B cell (primary cell): Measurements from ENCODE around the gene KCNC2. TPM values are rescaled to one million over a fixed set of nuclear protein-coding genes. Genes with fewer than 3 reads are reported as not detected.

Experiments used
- ATAC-seq: fragments of 200-7000 bp; cut with Tn5 transposase; one replicate; pipeline ENCODE4 v1.10.0; 2021; ENCODE audit warnings: low read depth, mild to moderate bottlenecking, moderate number of reproducible peaks, moderate library complexity
- CTCF ChIA-PET: fragments of 350-600 bp; sonication (Branson Sonifier 250); formaldehyde crosslinking; loops from one replicate; lab custom pipeline; 2021; ENCODE audit warnings: antibody characterized with exemption, inconsistent platforms; lab: Charles Lee
- POLR2A ChIA-PET: fragments of 350-600 bp; sonication (Branson Sonifier 250); formaldehyde crosslinking; loops from one replicate; lab custom pipeline; 2021; ENCODE audit warnings: antibody characterized with exemption; lab: Charles Lee
- DNase-seq: peaks from one replicate; pipeline ENCODE4 v3.0.0; 2013
- H2AFZ ChIP-seq: 2 replicates; pipeline ENCODE4 v1.6.1; 2012; ENCODE audit warnings: mild to moderate bottlenecking, low read depth, low read length; ENCODE audit not compliant: insufficient read depth, poor library complexity, severe bottlenecking
- H3K27ac ChIP-seq, 2 donors: 1 replicate in 1 of 2; 2 replicates in 1 of 2; pipeline ENCODE4 v1.5.1; 2012 to 2013; ENCODE audit warnings: low read length in 2 of 2, mild to moderate bottlenecking in 2 of 2, moderate library complexity in 1 of 2
- H3K27me3 ChIP-seq, 4 experiments: fragments of 200-600 bp in 1 of 4; sonication (generic) in 1 of 4; replicated peaks in 1 of 4; 1 replicate in 2 of 4; 2 replicates in 2 of 4; pipeline versions ENCODE4 v1.6.1 to v1.7.0; 2013 to 2016; ENCODE audit warnings: low read length in 3 of 4, mild to moderate bottlenecking in 2 of 4, mixed read lengths in 1 of 4, moderate library complexity in 1 of 4; ENCODE audit not compliant: insufficient read depth in 4 of 4, control insufficient read depth in 3 of 4; ENCODE audit errors: control extremely low read depth in 1 of 4
- H3K36me3 ChIP-seq, 2 experiments: replicated peaks in 1 of 2; 1 replicate in 1 of 2; 2 replicates in 1 of 2; pipeline versions ENCODE4 v1.6.1 to v1.7.1; 2013; ENCODE audit warnings: low read length in 1 of 2; ENCODE audit not compliant: insufficient read depth in 2 of 2, control insufficient read depth in 1 of 2; ENCODE audit errors: control extremely low read depth in 1 of 2, extremely low read depth in 1 of 2
- H3K4me1 ChIP-seq, 2 donors: fragments of 200-600 bp in 1 of 2; sonication (generic) in 1 of 2; 1 replicate in 1 of 2; 2 replicates in 1 of 2; pipeline versions ENCODE4 v1.5.1 to v1.6.1; 2013 to 2017; ENCODE audit warnings: low read length in 2 of 2; ENCODE audit not compliant: control insufficient read depth in 2 of 2, insufficient read depth in 2 of 2
- H3K4me2 ChIP-seq: replicated peaks from 2 replicates; pipeline ENCODE3; 2012; ENCODE audit warnings: mild to moderate bottlenecking, low read depth, low read length; ENCODE audit not compliant: poor library complexity, severe bottlenecking
- H3K4me3 ChIP-seq, 5 experiments: fragments of 200-600 bp in 1 of 5; sonication (generic) in 1 of 5; 1 replicate in 3 of 5; 2 replicates in 2 of 5; pipeline versions ENCODE4 v1.5.1 to v1.7.0; 2011 to 2016; ENCODE audit warnings: low read length in 4 of 5, mild to moderate bottlenecking in 4 of 5, low read depth in 2 of 5, control low read depth in 1 of 5, moderate library complexity in 1 of 5; ENCODE audit not compliant: insufficient read depth in 1 of 5; ENCODE audit errors: control extremely low read depth in 1 of 5, extremely low read depth in 1 of 5
- H3K79me2 ChIP-seq: fragments of 200-600 bp; sonication (generic); one replicate; pipeline ENCODE4 v1.6.0; 2016; ENCODE audit warnings: low read length; ENCODE audit not compliant: control insufficient read depth, insufficient read depth
- H3K9ac ChIP-seq: fragments of 200-600 bp; sonication (generic); 2 replicates; pipeline ENCODE4 v1.6.1; 2017; ENCODE audit warnings: mild to moderate bottlenecking, low read length, moderate library complexity
- H3K9me3 ChIP-seq, 3 donors: one replicate each; pipeline versions ENCODE4 v1.6.1 to v1.7.1; 2013; ENCODE audit warnings: low read length in 2 of 3; ENCODE audit not compliant: control insufficient read depth in 2 of 3, insufficient read depth in 1 of 3; ENCODE audit errors: control extremely low read depth in 1 of 3
- H4K20me1 ChIP-seq: 2 replicates; pipeline ENCODE4 v1.6.0; 2012; ENCODE audit warnings: mild to moderate bottlenecking, low read length; ENCODE audit not compliant: insufficient read depth, control insufficient read depth, poor library complexity, severe bottlenecking
- H3K27ac Mint-ChIP-seq: one replicate; pipeline ENCODE4 v1.8.0; 2021; ENCODE audit warnings: mixed read lengths
- H3K27me3 Mint-ChIP-seq: one replicate; pipeline ENCODE4 v1.8.0; 2021; ENCODE audit warnings: mixed read lengths
- H3K4me1 Mint-ChIP-seq: one replicate; pipeline ENCODE4 v1.8.0; 2021; ENCODE audit warnings: mixed read lengths
- H3K4me3 Mint-ChIP-seq: one replicate; pipeline ENCODE4 v1.8.0; 2021; ENCODE audit warnings: mixed read lengths
- H3K9me3 Mint-ChIP-seq: one replicate; pipeline ENCODE4 v1.8.0; 2022; ENCODE audit warnings: mixed read lengths; ENCODE audit not compliant: insufficient read depth
- EZH2 ChIP-seq: IDR thresholded peaks from 2 replicates; pipeline ENCODE4 v1.6.1; 2012; ENCODE audit warnings: borderline replicate concordance, low read depth, mild to moderate bottlenecking, moderate library complexity, low read length; ENCODE audit not compliant: insufficient read depth, poor library complexity, severe bottlenecking
- WGBS: methylation state at CpG from one replicate; pipeline ENCODE4 v1.1.5; 2013; ENCODE audit warnings: missing lambda C conversion rate; ENCODE audit not compliant: insufficient coverage; 5-methylcytosine and 5-hydroxymethylcytosine counted together
- intact Hi-C: fragments of 100-400 bp; cut with micrococcal nuclease; formaldehyde crosslinking; loops from one replicate; pipeline ENCODE4 v1.10.0; 2022
- polyA plus RNA-seq: library from polyadenylated mRNA; depleted of rRNA; stranded (reverse); fragments of >200 nt; gene quantifications from 2 replicates; pipeline ENCODE4 v1.2.3, GENCODE V29; 2012
- total RNA-seq, 2 donors: library from RNA; stranded (reverse); fragments of 120-200 nt in 1 of 2; gene quantifications; 1 replicate in 1 of 2; 2 replicates in 1 of 2; pipeline versions ENCODE4 v1.2.3 to v1.2.4, GENCODE V29; 2013 to 2022
- TF ChIP-seq, protein P1 (sequence below): fragments of 200-600 bp; IDR thresholded peaks from one replicate; pipeline ENCODE4 v1.8.0; 2022; ENCODE audit warnings: antibody characterized with exemption, mild to moderate bottlenecking

KCNC2 gene
- total and polyA plus RNA-seq, 2 donors (not counting 1 experiment from before 2014, with no cell fraction given), result not detected

DNA sequence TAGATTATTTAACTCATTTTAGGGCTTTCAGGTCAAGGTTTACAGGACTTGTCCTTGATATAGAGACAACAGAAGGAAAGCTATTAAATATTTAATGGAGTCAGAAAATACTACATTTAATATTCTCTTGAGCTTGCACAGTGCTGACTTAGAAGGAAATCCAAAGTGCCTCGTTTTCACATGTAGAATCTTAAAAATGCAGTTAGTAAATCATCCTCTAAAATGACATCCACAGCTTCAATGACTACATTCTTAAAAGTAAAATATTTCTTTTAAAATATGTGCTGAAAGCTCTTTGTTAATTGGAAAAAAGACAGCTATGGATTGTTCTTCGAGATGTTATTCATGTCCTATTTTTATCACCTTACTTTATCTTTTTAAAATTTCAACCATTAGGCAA lies 146.9 kb downstream of the KCNC2 start:
- H3K79me2 ChIP-seq, result no peaks in the 10 kb centered on the region
- H3K4me1 ChIP-seq, result no peaks in the 10 kb centered on the region
- no peak overlapping the region for H3K4me3 Mint-ChIP-seq
- H2AFZ ChIP-seq, result no peak overlapping the region
- H3K27ac ChIP-seq, result no peak overlapping the region
- no peak overlapping the region for H3K9ac ChIP-seq
- intact Hi-C loops, result no loop called here
- H3K36me3 ChIP-seq, result no peaks in the 10 kb centered on the region
- no CpG with 5 or more reads among the region's 2 CpGs for WGBS
- H4K20me1 ChIP-seq, result no peaks in the 10 kb centered on the region
- no peak for ATAC-seq
- H3K27me3 ChIP-seq, result no peaks in the 10 kb centered on the region
- H3K4me1 Mint-ChIP-seq, result no peaks in the 10 kb centered on the region
- H3K9me3 Mint-ChIP-seq, result no peaks in the 10 kb centered on the region
- H3K27ac Mint-ChIP-seq, result no peak overlapping the region
- TF ChIP-seq, protein P1, sequence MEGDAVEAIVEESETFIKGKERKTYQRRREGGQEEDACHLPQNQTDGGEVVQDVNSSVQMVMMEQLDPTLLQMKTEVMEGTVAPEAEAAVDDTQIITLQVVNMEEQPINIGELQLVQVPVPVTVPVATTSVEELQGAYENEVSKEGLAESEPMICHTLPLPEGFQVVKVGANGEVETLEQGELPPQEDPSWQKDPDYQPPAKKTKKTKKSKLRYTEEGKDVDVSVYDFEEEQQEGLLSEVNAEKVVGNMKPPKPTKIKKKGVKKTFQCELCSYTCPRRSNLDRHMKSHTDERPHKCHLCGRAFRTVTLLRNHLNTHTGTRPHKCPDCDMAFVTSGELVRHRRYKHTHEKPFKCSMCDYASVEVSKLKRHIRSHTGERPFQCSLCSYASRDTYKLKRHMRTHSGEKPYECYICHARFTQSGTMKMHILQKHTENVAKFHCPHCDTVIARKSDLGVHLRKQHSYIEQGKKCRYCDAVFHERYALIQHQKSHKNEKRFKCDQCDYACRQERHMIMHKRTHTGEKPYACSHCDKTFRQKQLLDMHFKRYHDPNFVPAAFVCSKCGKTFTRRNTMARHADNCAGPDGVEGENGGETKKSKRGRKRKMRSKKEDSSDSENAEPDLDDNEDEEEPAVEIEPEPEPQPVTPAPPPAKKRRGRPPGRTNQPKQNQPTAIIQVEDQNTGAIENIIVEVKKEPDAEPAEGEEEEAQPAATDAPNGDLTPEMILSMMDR, result no peak
- TF ChIP-seq EZH2, result no peak
- no peak overlapping the region for H3K4me2 ChIP-seq
- CTCF ChIA-PET, result no interaction called here
- H3K27me3 Mint-ChIP-seq, result no peaks in the 10 kb centered on the region
- POLR2A ChIA-PET, result no interaction called here
- H3K9me3 ChIP-seq, result no peaks in the 10 kb centered on the region
- DNase-seq, result no peak
- H3K4me3 ChIP-seq, result no peak overlapping the region

DNA sequence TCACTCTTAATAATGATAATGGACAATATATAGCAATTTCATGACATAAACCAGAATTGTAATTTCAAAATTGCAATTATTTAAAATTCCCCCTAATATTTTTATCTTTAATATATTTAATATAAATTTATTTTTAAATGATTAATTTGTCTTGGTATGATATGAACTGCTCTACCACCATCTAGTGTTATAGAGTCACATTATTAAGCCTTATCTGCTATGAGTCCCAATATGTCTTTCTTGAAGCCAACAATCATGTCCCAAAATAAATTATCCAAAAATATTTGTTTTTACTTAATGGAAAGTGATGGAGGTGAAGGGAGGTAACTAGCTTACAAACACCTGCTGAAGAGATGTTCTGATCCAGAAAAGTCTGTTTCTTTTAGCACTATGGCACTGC lies 151.4 kb downstream of the KCNC2 start:
- Histone ChIP-seq H3K79me2 (no peaks in the 10 kb centered on the region), H2AFZ (no peak overlapping the region), H3K27ac (no peak overlapping the region), H3K4me2 (no peak overlapping the region), H4K20me1 (no peaks in the 10 kb centered on the region), H3K36me3 (no peaks in the 10 kb centered on the region), H3K9ac (no peak overlapping the region), H3K4me1 (no peaks in the 10 kb centered on the region), H3K27me3 (no peaks in the 10 kb centered on the region), H3K9me3 (no peaks in the 10 kb centered on the region), H3K4me3 (no peak overlapping the region)
- no peaks in the 10 kb centered on the region for H3K4me1 Mint-ChIP-seq
- no peak overlapping the region for H3K4me3 Mint-ChIP-seq
- ChIA-PET CTCF (no interaction called here), POLR2A (no interaction called here)
- intact Hi-C loops, result no loop called here
- H3K27me3 Mint-ChIP-seq, result no peaks in the 10 kb centered on the region
- H3K9me3 Mint-ChIP-seq, result no peaks in the 10 kb centered on the region
- DNase-seq (no peak), ATAC-seq (no peak)
- TF ChIP-seq, protein P1, result no peak
- TF ChIP-seq EZH2, result no peak
- H3K27ac Mint-ChIP-seq, result no peak overlapping the region
